ENCODE data around the gene TERF2IP. TPM values are rescaled to one million over a fixed set of nuclear protein-coding genes. Genes with fewer than 3 reads are reported as not detected.

TERF2IP gene
- total and polyA plus RNA-seq, 9 of the 15 experiments (the other 6 are each of a cell fraction or from before 2014, with no cell fraction given) = 14.5 to 64.2 (median 47.0) TPM

DNA sequence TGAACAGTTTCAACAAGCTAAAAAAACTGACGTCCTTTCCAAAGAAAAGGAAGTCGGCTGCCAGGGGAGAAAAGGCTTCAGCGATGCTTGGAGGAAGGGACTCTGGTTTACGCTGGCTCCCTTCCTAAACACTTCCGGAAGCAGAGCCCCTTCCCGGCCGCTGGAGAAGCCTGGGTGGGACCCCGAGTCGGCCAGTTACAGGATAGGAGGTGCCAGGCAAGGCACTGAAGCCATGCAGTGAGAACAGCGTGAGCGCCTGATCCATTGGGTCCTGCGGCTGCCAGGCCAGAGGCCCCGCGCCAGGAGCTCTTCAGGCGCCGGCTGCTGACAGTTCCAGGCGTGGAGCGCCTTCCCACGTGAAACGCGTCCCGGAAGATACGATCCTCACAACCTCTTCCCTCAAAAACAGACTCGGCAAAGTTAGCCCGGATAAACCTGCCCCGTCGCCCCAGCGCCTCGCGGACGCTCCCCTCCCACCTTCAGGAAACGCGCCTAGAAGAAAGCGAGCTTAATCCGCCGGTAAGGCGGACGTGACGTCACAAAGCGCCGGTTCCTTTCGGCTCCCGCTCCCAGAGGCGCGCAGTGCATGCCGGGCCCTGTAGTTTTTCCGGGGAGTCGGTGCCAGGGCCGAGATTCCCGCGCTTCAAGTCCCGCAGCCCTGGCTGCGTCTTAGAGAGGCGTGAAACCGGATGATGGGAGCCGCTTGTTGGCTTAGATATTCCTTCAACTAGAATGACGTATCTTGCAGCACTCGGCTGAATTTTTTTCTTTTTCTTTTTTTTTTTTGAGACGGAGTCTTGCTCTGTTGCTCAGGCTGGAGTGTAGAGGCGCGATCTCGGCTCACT is 24.6 kb upstream of the TERF2IP start, which contains the start of gene ADAT1 (continued):
- TF ChIP-seq, protein P1, sequence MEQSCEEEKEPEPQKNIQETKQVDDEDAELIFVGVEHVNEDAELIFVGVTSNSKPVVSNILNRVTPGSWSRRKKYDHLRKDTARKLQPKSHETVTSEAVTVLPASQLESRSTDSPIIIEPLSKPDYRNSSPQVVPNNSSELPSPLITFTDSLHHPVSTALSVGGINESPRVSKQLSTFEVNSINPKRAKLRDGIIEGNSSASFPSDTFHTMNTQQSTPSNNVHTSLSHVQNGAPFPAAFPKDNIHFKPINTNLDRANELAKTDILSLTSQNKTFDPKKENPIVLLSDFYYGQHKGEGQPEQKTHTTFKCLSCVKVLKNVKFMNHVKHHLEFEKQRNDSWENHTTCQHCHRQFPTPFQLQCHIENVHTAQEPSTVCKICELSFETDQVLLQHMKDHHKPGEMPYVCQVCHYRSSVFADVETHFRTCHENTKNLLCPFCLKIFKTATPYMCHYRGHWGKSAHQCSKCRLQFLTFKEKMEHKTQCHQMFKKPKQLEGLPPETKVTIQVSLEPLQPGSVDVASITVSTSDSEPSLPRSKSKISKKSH (CRISPR knock-in tag; IDR thresholded peaks at IDR 0.05) = no peak
- TF ChIP-seq HNRNPH1 (optimal IDR thresholded peaks at IDR 0.05; ENCODE audit: low read depth, low read length) (no peak), SMAD3 (CRISPR knock-in tag; conservative IDR thresholded peaks at IDR 0.05) (no peak; the same call in 1 of the 2 replicates), ETV5 (CRISPR knock-in tag; IDR thresholded peaks at IDR 0.05; ENCODE audit: low read depth) (peak; percentile 90), TAF7 (tag; IDR thresholded peaks at IDR 0.05) (no peak), ZNF197 (CRISPR knock-in tag; IDR thresholded peaks at IDR 0.05; ENCODE audit: low read depth) (peak; percentile 70; the same call in 1 of the 2 replicates), POLR3A (IDR thresholded peaks at IDR 0.05; ENCODE audit: borderline replicate concordance, extremely low read depth, insufficient read depth, insufficient read length) (no peak), MYNN (IDR thresholded peaks at IDR 0.05) (no peak), MYNN (CRISPR knock-in tag; IDR thresholded peaks at IDR 0.05) (no peak), MCM5 (IDR thresholded peaks at IDR 0.05; ENCODE audit: low read depth) (no peak), RBM34 (IDR thresholded peaks at IDR 0.05; ENCODE audit: borderline replicate concordance, insufficient read depth, low read length) (no peak), GTF2F1 (IDR thresholded peaks at IDR 0.05; ENCODE audit: low read depth, low read length) (no peak)
- TF ChIP-seq, protein P2, sequence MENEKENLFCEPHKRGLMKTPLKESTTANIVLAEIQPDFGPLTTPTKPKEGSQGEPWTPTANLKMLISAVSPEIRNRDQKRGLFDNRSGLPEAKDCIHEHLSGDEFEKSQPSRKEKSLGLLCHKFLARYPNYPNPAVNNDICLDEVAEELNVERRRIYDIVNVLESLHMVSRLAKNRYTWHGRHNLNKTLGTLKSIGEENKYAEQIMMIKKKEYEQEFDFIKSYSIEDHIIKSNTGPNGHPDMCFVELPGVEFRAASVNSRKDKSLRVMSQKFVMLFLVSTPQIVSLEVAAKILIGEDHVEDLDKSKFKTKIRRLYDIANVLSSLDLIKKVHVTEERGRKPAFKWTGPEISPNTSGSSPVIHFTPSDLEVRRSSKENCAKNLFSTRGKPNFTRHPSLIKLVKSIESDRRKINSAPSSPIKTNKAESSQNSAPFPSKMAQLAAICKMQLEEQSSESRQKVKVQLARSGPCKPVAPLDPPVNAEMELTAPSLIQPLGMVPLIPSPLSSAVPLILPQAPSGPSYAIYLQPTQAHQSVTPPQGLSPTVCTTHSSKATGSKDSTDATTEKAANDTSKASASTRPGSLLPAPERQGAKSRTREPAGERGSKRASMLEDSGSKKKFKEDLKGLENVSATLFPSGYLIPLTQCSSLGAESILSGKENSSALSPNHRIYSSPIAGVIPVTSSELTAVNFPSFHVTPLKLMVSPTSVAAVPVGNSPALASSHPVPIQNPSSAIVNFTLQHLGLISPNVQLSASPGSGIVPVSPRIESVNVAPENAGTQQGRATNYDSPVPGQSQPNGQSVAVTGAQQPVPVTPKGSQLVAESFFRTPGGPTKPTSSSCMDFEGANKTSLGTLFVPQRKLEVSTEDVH (IDR thresholded peaks at IDR 0.05; ENCODE audit: low read depth, partially characterized antibody) = peak; percentile 95
- TF ChIP-seq, protein P3, sequence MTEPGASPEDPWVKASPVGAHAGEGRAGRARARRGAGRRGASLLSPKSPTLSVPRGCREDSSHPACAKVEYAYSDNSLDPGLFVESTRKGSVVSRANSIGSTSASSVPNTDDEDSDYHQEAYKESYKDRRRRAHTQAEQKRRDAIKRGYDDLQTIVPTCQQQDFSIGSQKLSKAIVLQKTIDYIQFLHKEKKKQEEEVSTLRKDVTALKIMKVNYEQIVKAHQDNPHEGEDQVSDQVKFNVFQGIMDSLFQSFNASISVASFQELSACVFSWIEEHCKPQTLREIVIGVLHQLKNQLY (CRISPR knock-in tag; conservative IDR thresholded peaks at IDR 0.05) = no peak
- TF ChIP-seq, protein P4, sequence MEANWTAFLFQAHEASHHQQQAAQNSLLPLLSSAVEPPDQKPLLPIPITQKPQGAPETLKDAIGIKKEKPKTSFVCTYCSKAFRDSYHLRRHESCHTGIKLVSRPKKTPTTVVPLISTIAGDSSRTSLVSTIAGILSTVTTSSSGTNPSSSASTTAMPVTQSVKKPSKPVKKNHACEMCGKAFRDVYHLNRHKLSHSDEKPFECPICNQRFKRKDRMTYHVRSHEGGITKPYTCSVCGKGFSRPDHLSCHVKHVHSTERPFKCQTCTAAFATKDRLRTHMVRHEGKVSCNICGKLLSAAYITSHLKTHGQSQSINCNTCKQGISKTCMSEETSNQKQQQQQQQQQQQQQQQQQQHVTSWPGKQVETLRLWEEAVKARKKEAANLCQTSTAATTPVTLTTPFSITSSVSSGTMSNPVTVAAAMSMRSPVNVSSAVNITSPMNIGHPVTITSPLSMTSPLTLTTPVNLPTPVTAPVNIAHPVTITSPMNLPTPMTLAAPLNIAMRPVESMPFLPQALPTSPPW (CRISPR knock-in tag; IDR thresholded peaks at IDR 0.05) = no peak
- TF ChIP-seq, protein P5, sequence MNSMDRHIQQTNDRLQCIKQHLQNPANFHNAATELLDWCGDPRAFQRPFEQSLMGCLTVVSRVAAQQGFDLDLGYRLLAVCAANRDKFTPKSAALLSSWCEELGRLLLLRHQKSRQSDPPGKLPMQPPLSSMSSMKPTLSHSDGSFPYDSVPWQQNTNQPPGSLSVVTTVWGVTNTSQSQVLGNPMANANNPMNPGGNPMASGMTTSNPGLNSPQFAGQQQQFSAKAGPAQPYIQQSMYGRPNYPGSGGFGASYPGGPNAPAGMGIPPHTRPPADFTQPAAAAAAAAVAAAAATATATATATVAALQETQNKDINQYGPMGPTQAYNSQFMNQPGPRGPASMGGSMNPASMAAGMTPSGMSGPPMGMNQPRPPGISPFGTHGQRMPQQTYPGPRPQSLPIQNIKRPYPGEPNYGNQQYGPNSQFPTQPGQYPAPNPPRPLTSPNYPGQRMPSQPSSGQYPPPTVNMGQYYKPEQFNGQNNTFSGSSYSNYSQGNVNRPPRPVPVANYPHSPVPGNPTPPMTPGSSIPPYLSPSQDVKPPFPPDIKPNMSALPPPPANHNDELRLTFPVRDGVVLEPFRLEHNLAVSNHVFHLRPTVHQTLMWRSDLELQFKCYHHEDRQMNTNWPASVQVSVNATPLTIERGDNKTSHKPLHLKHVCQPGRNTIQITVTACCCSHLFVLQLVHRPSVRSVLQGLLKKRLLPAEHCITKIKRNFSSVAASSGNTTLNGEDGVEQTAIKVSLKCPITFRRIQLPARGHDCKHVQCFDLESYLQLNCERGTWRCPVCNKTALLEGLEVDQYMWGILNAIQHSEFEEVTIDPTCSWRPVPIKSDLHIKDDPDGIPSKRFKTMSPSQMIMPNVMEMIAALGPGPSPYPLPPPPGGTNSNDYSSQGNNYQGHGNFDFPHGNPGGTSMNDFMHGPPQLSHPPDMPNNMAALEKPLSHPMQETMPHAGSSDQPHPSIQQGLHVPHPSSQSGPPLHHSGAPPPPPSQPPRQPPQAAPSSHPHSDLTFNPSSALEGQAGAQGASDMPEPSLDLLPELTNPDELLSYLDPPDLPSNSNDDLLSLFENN (IDR thresholded peaks at IDR 0.05; ENCODE audit: low read depth in 2 of 2, low read length in 2 of 2) = no peak; a peak in 1 of 4 replicates

Data from K562 (cell line).